Common myeloid progenitor, CD34-positive (primary cell): ENCODE results near the gene C16orf46.

ENCODE experiments used
- CTCF ChIA-PET: fragments of 350-600 bp; sonication (Branson Sonifier 250); formaldehyde crosslinking; loops from one replicate; lab custom pipeline; 2021; ENCODE audit warnings: antibody characterized with exemption; lab: Charles Lee
- POLR2A ChIA-PET: fragments of 350-600 bp; sonication (Branson Sonifier 250); formaldehyde crosslinking; loops from one replicate; lab custom pipeline; 2021; ENCODE audit warnings: antibody characterized with exemption; lab: Charles Lee
- DNase-seq, 3 donors: peaks; one replicate each; pipeline versions ENCODE4 v3.0.0 to v3.0.0-alpha.2; 2013
- H3K27ac ChIP-seq, 2 experiments: 1 replicate in 1 of 2; 2 replicates in 1 of 2; pipeline ENCODE4 v1.7.0; 2013; ENCODE audit warnings: inconsistent platforms in 2 of 2, low read length in 2 of 2, mild to moderate bottlenecking in 2 of 2, low read depth in 1 of 2, moderate library complexity in 1 of 2; ENCODE audit not compliant: severe bottlenecking in 2 of 2, insufficient read depth in 1 of 2, poor library complexity in 1 of 2
- H3K27me3 ChIP-seq, 5 experiments: replicated peaks in 2 of 5; 1 replicate in 3 of 5; 2 replicates in 2 of 5; pipeline versions ENCODE4 v1.6.1 to v1.7.0; 2013; ENCODE audit warnings: low read length in 4 of 5, mild to moderate bottlenecking in 2 of 5, moderate library complexity in 2 of 5, inconsistent platforms in 1 of 5; ENCODE audit not compliant: insufficient read depth in 5 of 5, control insufficient read depth in 4 of 5
- H3K36me3 ChIP-seq, 4 experiments: 1 replicate in 2 of 4; 2 replicates in 2 of 4; pipeline versions ENCODE4 v1.6.1 to v1.7.0; 2013; ENCODE audit warnings: low read length in 3 of 4, control low read depth in 1 of 4, mild to moderate bottlenecking in 1 of 4; ENCODE audit not compliant: control insufficient read depth in 4 of 4, insufficient read depth in 4 of 4
- H3K4me1 ChIP-seq, 4 experiments: 1 replicate in 3 of 4; 2 replicates in 1 of 4; pipeline versions ENCODE4 v1.6.1 to v1.7.1; 2013; ENCODE audit warnings: low read length in 3 of 4, mild to moderate bottlenecking in 3 of 4, control low read depth in 1 of 4, inconsistent platforms in 1 of 4, moderate library complexity in 1 of 4; ENCODE audit not compliant: control insufficient read depth in 4 of 4, insufficient read depth in 4 of 4; ENCODE audit errors: control extremely low read depth in 1 of 4
- H3K4me3 ChIP-seq, 7 experiments: 1 replicate in 4 of 7; 2 replicates in 3 of 7; pipeline versions ENCODE4 v1.5.1 to v1.7.0; 2013; ENCODE audit warnings: mild to moderate bottlenecking in 7 of 7, low read length in 6 of 7, moderate library complexity in 6 of 7, inconsistent platforms in 2 of 7, low read depth in 2 of 7, control low read depth in 1 of 7; ENCODE audit not compliant: insufficient read depth in 4 of 7, control insufficient read depth in 1 of 7; ENCODE audit errors: extremely low read depth in 1 of 7
- H3K9me3 ChIP-seq, 5 experiments: 1 replicate in 4 of 5; 2 replicates in 1 of 5; pipeline versions ENCODE4 v1.6.1 to v1.7.1; 2013; ENCODE audit warnings: low read length in 4 of 5, mild to moderate bottlenecking in 2 of 5, inconsistent platforms in 1 of 5, low read depth in 1 of 5, moderate library complexity in 1 of 5; ENCODE audit not compliant: control insufficient read depth in 4 of 5, insufficient read depth in 2 of 5; ENCODE audit errors: control extremely low read depth in 1 of 5
- WGBS: methylation state at CpG from one replicate; pipeline ENCODE4 v1.1.5; 2013; ENCODE audit not compliant: insufficient coverage; 5-methylcytosine and 5-hydroxymethylcytosine counted together

The C16orf46 gene

GRCh38 chr16:81040842-81041241 lies 36.2 kb downstream of the C16orf46 start:
- Histone ChIP-seq H3K27me3 (no peaks in the 10 kb centered on the region), H3K4me3 (no peak overlapping the region), H3K4me1 (peaks cover 0 to 14% (median 10%) of the 10 kb centered on the region in 4 experiments), H3K27ac (peak overlapping the region in 1 of 2 experiments; percentile 16), H3K36me3 (peaks cover 20 to 51% (median 38%) of the 10 kb centered on the region in 4 experiments), H3K9me3 (no peaks in the 10 kb centered on the region)
- DNase-seq = no peak
- WGBS = 97% methylated on average over 4 of the region's 5 CpGs
- ChIA-PET POLR2A (no interaction called here), CTCF (no interaction called here)

GRCh38 chr16:81040131-81040530 lies 36.9 kb downstream of the C16orf46 start:
- H3K27ac ChIP-seq = peak overlapping the region in 1 of 2 experiments; percentile 29
- no peak overlapping the region for H3K4me3 ChIP-seq
- ChIA-PET POLR2A (no interaction called here), CTCF (no interaction called here)
- H3K27me3 ChIP-seq = no peaks in the 10 kb centered on the region
- H3K36me3 ChIP-seq = peaks cover 20 to 48% (median 34%) of the 10 kb centered on the region in 4 experiments
- H3K4me1 ChIP-seq = peaks cover 0 to 17% (median 11%) of the 10 kb centered on the region in 4 experiments
- no peaks in the 10 kb centered on the region for H3K9me3 ChIP-seq
- WGBS = no CpG with 5 or more reads among the region's 2 CpGs
- DNase-seq = no peak

DNA sequence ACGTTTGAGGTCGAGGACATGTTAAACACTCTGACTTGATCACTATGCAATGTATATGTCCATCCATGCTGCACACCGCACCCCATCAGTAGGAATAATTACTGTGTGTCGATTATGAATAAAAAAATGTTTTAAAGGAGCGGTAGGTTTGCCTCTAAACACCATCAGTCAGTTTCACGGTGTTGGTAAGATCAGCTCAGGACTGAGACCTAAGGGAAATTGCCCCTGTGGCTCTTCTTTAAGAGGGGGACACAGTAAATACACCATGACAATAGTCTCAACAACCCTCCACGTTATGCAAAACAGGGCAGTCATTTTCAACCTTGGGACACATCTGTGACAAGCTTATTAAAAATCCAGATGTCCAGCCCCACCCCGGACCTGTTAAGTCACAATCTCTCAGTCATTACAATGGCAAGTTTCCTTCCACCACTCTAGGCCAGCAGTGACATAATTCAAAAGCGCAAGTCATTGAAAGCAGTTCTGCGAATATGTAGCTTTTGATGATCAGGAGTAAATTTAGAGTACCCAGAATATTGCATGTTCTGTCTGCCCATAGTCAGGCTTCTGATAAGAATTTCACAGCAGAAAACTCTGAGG lies 40.2 kb downstream of the C16orf46 start:
- 47% methylated on average over 4 of the region's 10 CpGs for WGBS
- Histone ChIP-seq H3K4me1 (peaks cover 0 to 17% (median 11%) of the 10 kb centered on the region in 4 experiments), H3K27me3 (no peaks in the 10 kb centered on the region), H3K27ac (peak overlapping the region in 1 of 2 experiments; percentile 66), H3K36me3 (peaks cover 3 to 28% (median 8%) of the 10 kb centered on the region in 4 experiments), H3K4me3 (peak overlapping the region in 6 of 7 experiments; percentile 74 to 89 (median 82)), H3K9me3 (no peaks in the 10 kb centered on the region)
- ChIA-PET CTCF (interaction anchor here (1.1 to 3.3 kb wide), 8 partner anchors 10 to 88 kb away, joined by 3 to 20 read pairs (median 5); partner anchors contain the start of genes C16orf46, CENPN and CMC2), POLR2A (interaction anchor here (0.7 kb wide), 1 partner anchor 26 kb away, joined by 6 read pairs; no protein-coding TSS in a partner anchor)
- DNase-seq = peak; percentile 10 to 69 (median 54)

GRCh38 chr16:81035975-81036750 lies 40.9 kb downstream of the C16orf46 start:
- peaks cover under 1 to 21% (median 5%) of the 10 kb centered on the region in 4 experiments for H3K36me3 ChIP-seq
- no peaks in the 10 kb centered on the region for H3K9me3 ChIP-seq
- H3K27me3 ChIP-seq = no peaks in the 10 kb centered on the region
- peak overlapping the region in 1 of 2 experiments; percentile 66 for H3K27ac ChIP-seq
- H3K4me3 ChIP-seq = peak overlapping the region; percentile 74 to 93 (median 82)
- WGBS = under 1% methylated on average over 58 of the region's 80 CpGs
- ChIA-PET POLR2A (interaction anchor here (0.6 to 1.2 kb wide), 2 partner anchors 29 to 40 kb away, joined by 3 to 5 read pairs; partner anchors contain the start of genes C16orf46, CENPN and CMC2), CTCF (interaction anchor here (0.6 to 3.3 kb wide), 15 partner anchors 9 to 87 kb away, joined by 3 to 20 read pairs (median 4); partner anchors contain the start of genes C16orf46, CENPN and CMC2)
- peaks cover 0 to 17% (median 11%) of the 10 kb centered on the region in 4 experiments for H3K4me1 ChIP-seq
- peak; percentile 21 to 62 (median 51) for DNase-seq

DNA sequence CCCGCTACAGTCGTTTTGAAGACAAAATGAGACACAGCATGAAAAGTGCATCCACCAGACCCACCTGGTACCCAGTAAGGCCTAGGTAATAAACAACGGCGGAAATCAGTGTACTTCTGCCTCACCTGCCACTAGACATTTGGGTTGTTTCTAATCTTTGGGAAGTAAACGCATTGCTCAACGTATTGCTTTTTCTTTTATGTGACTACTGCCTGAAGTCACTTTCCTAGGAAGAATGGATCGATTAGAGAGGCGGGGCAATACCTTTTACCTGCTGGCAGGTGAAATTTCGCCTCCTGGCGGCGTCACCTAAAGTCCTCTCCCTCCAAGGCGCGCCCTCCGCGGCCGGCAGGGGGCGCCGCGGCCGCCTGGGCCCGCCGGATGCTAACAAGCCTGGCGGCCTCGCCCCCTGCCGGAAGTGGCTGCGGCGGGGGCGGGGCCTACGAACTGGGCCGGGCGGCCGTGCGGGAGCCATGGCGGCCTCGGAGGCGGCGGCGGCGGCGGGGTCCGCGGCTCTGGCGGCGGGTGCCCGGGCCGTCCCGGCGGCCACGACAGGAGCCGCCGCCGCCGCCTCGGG lies 41.6 kb downstream of the C16orf46 start, which contains the start of gene ATMIN:
Gene ATMIN, plus strand, starts transcription at position 445 of the 577 bp plus-strand sequence. Its CDS starts 29 bp downstream, at position 474.
- 4% methylated on average over 53 of the region's 54 CpGs for WGBS
- peak within 1 kb of the TSS; percentile 74 to 93 (median 82) for H3K4me3 ChIP-seq
- CTCF ChIA-PET = interaction anchor here (0.6 to 3.3 kb wide), 17 partner anchors 9 to 86 kb away, joined by 3 to 20 read pairs (median 5); partner anchors contain the start of genes C16orf46, CENPN and CMC2
- H3K27ac ChIP-seq = peak within 1 kb of the TSS in 1 of 2 experiments; percentile 66
- DNase-seq = peak; percentile 84 to 92 (median 92)
- POLR2A ChIA-PET = interaction anchor here (0.6 to 1.2 kb wide), 2 partner anchors 28 to 41 kb away, joined by 3 to 5 read pairs; partner anchors contain the start of genes C16orf46, CENPN and CMC2
- no peaks in the 10 kb centered on the region for H3K27me3 ChIP-seq
- H3K4me1 ChIP-seq = peaks cover 0 to 17% (median 11%) of the 10 kb centered on the region in 4 experiments
- peaks cover 0 to 16% (median 4%) of the 10 kb centered on the region in 4 experiments for H3K36me3 ChIP-seq
- H3K9me3 ChIP-seq = no peaks in the 10 kb centered on the region

DNA sequence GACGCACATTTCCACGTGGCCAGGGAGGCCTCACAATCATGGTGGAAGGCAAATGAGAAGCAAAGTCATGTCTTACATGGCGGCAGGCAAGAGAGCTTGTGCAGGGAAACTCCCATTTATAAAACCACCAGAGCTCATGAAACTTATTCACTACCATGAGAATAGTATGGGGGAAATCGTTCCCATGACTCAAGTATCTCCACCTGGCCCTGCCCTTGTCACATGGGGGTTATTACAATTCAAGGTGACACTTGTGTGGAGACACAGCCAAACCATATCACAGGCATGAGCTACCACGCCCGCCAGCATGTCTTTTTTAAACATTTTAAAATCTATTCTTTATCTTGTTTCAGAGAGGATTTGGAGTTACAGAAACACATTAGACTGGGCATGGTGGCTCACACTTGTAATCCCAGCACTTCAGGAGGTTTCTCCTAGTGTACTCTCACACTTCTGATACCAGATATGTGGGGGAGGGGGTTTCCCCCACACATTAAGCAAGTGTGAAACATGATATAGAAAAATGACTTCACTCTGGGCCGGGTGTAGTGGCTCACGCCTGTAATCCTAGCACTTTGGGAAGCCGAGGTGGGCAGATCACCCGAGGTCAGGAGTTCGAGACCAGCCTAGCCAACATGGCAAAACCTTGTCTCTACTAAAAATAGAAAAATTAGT lies 47.0 kb downstream of the C16orf46 start:
- Histone ChIP-seq H3K9me3 (no peaks in the 10 kb centered on the region), H3K27me3 (no peaks in the 10 kb centered on the region), H3K27ac (no peak overlapping the region), H3K4me1 (no peaks in the 10 kb centered on the region), H3K4me3 (no peak overlapping the region), H3K36me3 (peaks cover 0 to 32% (median 22%) of the 10 kb centered on the region in 4 experiments)
- CTCF ChIA-PET = interaction anchor here (0.6 to 1.5 kb wide), 4 partner anchors 10 to 26 kb away, joined by 3 to 4 read pairs (median 4); no protein-coding TSS in a partner anchor
- POLR2A ChIA-PET = no interaction called here
- WGBS = 85% methylated on average over 6 of the region's 11 CpGs
- DNase-seq = no peak
